ENCODE data around the gene DNAAF5.

- TF ChIP-seq POLR2A (IDR thresholded peaks at IDR 0.05) (no peak), CTCF (IDR thresholded peaks at IDR 0.05) (no peak), POLR2AphosphoS5 (IDR thresholded peaks at IDR 0.05) (no peak)
Measured at GRCh38 chr7:780516-780915, 54.0 kb downstream of the DNAAF5 start.
